ENCODE results near the gene ADORA2B.

GRCh38 chr17:15958484-15958854 is 13.5 kb downstream of the ADORA2B start:
- TF ChIP-seq, protein P1, sequence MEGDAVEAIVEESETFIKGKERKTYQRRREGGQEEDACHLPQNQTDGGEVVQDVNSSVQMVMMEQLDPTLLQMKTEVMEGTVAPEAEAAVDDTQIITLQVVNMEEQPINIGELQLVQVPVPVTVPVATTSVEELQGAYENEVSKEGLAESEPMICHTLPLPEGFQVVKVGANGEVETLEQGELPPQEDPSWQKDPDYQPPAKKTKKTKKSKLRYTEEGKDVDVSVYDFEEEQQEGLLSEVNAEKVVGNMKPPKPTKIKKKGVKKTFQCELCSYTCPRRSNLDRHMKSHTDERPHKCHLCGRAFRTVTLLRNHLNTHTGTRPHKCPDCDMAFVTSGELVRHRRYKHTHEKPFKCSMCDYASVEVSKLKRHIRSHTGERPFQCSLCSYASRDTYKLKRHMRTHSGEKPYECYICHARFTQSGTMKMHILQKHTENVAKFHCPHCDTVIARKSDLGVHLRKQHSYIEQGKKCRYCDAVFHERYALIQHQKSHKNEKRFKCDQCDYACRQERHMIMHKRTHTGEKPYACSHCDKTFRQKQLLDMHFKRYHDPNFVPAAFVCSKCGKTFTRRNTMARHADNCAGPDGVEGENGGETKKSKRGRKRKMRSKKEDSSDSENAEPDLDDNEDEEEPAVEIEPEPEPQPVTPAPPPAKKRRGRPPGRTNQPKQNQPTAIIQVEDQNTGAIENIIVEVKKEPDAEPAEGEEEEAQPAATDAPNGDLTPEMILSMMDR (IDR thresholded peaks at IDR 0.05), result no peak
- TF ChIP-seq EP300 (IDR thresholded peaks at IDR 0.05) (no peak), POLR2A (IDR thresholded peaks at IDR 0.05) (no peak), POLR2AphosphoS5 (IDR thresholded peaks at IDR 0.05) (no peak)
